Stimulated activated naive CD8-positive, alpha-beta T cell treated with anti-CD3 and anti-CD28 coated beads, Interleukin-15, amount 100 ng/mL, for 72 hours (primary cell): ENCODE data around the gene ZNF513.
A peak's percentile ranks its signal among the peaks of the same experiment; 100 is the strongest.
"Not testable (repeated sequence)": the region's sequence is repeated elsewhere in the genome, so short reads cannot be mapped to it uniquely, and the experiment has no call there.

Experiments
- ATAC-seq: fragments of 150-1000 bp; cut with Tn5 transposase; 2 replicates; pipeline ENCODE4 v1.10.0; 2021; ENCODE audit warnings: mild to moderate bottlenecking, moderate library complexity
- DNase-seq, 2 donors: peaks; one replicate each; pipeline ENCODE4 v3.0.0; 2021 to 2022
- H3K27ac Mint-ChIP-seq, 2 donors: one replicate each; pipeline ENCODE4 v1.8.0; 2022; ENCODE audit warnings: mild to moderate bottlenecking in 2 of 2, mixed read lengths in 2 of 2, moderate library complexity in 2 of 2
- H3K27me3 Mint-ChIP-seq: one replicate; pipeline ENCODE4 v1.8.0; 2022; ENCODE audit warnings: mixed read lengths
- H3K4me1 Mint-ChIP-seq: one replicate; pipeline ENCODE4 v1.8.0; 2022; ENCODE audit warnings: mild to moderate bottlenecking, mixed read lengths
- H3K4me3 Mint-ChIP-seq, 2 donors: one replicate each; pipeline ENCODE4 v1.8.0; 2022; ENCODE audit warnings: mild to moderate bottlenecking in 2 of 2, mixed read lengths in 2 of 2, moderate library complexity in 1 of 2
- H3K9me3 Mint-ChIP-seq, 2 donors: one replicate each; pipeline ENCODE4 v1.8.0; 2022; ENCODE audit warnings: mixed read lengths in 2 of 2

The ZNF513 gene

GRCh38 chr2:27375513-27376099 is 4.9 kb downstream of the ZNF513 start:
- Mint-ChIP-seq H3K27ac (peak overlapping the region in 1 of 2 donors; percentile 75), H3K4me3 (no peak overlapping the region)

GRCh38 chr2:27373567-27373966 is 7.0 kb downstream of the ZNF513 start:
- no peak for DNase-seq
- H3K9me3 Mint-ChIP-seq, result no peaks in the 10 kb centered on the region
- no peak overlapping the region for H3K27ac Mint-ChIP-seq
- H3K4me1 Mint-ChIP-seq, result peaks cover 62% of the 10 kb centered on the region
- ATAC-seq, result no peak
- H3K4me3 Mint-ChIP-seq, result no peak overlapping the region
- H3K27me3 Mint-ChIP-seq, result no peaks in the 10 kb centered on the region

More at GRCh38 chr2:27375513-27376099, 4.9 kb downstream of the ZNF513 start:
- Mint-ChIP-seq H3K4me1 (peaks cover 68% of the 10 kb centered on the region), H3K9me3 (no peaks in the 10 kb centered on the region), H3K27me3 (no peaks in the 10 kb centered on the region)
- ATAC-seq (no peak), DNase-seq (no peak)

- no peaks in the 10 kb centered on the region for H3K9me3 Mint-ChIP-seq
- ATAC-seq (no peak), DNase-seq (no peak)
- H3K4me3 Mint-ChIP-seq, result no peak overlapping the region
- no peaks in the 10 kb centered on the region for H3K27me3 Mint-ChIP-seq
- H3K4me1 Mint-ChIP-seq, result peaks cover 59% of the 10 kb centered on the region
- H3K27ac Mint-ChIP-seq, result no peak overlapping the region
These were observed 7.6 kb downstream of the ZNF513 start for GRCh38 chr2:27372937-27373336.

- ATAC-seq (peak; percentile 27), DNase-seq (peak; percentile 24 to 54)
- Mint-ChIP-seq H3K4me3 (peak overlapping the region; percentile 81 to 85), H3K27me3 (no peaks in the 10 kb centered on the region), H3K9me3 (no peaks in the 10 kb centered on the region), H3K27ac (peak overlapping the region; percentile 93 to 97), H3K4me1 (peaks cover 50% of the 10 kb centered on the region)
These were observed 9.5 kb downstream of the ZNF513 start for GRCh38 chr2:27370816-27371620.

GRCh38 chr2:27370026-27370815 is 10.3 kb downstream of the ZNF513 start, which contains the start of the genes EIF2B4 and SNX17:
Gene EIF2B4, minus strand, starts transcription at chr2:27370338. Its CDS starts 24 bp downstream, at chr2:27370314.
Gene SNX17, plus strand, starts transcription at chr2:27370616. Its CDS starts 128 bp downstream, at chr2:27370744.
- Mint-ChIP-seq H3K4me3 (peak within 1 kb of the TSS; percentile 81 to 85), H3K9me3 (no peaks in the 10 kb centered on the region), H3K4me1 (peaks cover 50% of the 10 kb centered on the region), H3K27me3 (no peaks in the 10 kb centered on the region), H3K27ac (peak within 1 kb of the TSS; percentile 93 to 98)
- DNase-seq (peak; percentile 99 to 100), ATAC-seq (peak; percentile 94)

- ATAC-seq (no peak), DNase-seq (no peak)
- no peaks in the 10 kb centered on the region for H3K9me3 Mint-ChIP-seq
- peak overlapping the region; percentile 93 to 94 for H3K27ac Mint-ChIP-seq
- peak overlapping the region; percentile 81 to 85 for H3K4me3 Mint-ChIP-seq
- no peaks in the 10 kb centered on the region for H3K27me3 Mint-ChIP-seq
- peaks cover 48% of the 10 kb centered on the region for H3K4me1 Mint-ChIP-seq
These were observed 11.0 kb downstream of the ZNF513 start for GRCh38 chr2:27369471-27370025.

- H3K4me3 Mint-ChIP-seq, result no peak overlapping the region
- peaks cover 11% of the 10 kb centered on the region for H3K4me1 Mint-ChIP-seq
- H3K27ac Mint-ChIP-seq, result no peak overlapping the region
- H3K27me3 Mint-ChIP-seq, result no peaks in the 10 kb centered on the region
- no peaks in the 10 kb centered on the region for H3K9me3 Mint-ChIP-seq
- no peak for ATAC-seq
- no peak for DNase-seq
These were observed 16.6 kb downstream of the ZNF513 start for GRCh38 chr2:27363933-27364332.

- Mint-ChIP-seq H3K27ac (no peak overlapping the region), H3K4me3 (no peak overlapping the region), H3K9me3 (no peaks in the 10 kb centered on the region), H3K27me3 (no peaks in the 10 kb centered on the region), H3K4me1 (peaks cover 15% of the 10 kb centered on the region)
- DNase-seq, result no peak
- no peak for ATAC-seq
These were observed 17.7 kb downstream of the ZNF513 start for GRCh38 chr2:27362678-27363420.

- no peaks in the 10 kb centered on the region for H3K27me3 Mint-ChIP-seq
These were observed 24.0 kb downstream of the ZNF513 start, which contains the start of gene GTF3C2 for GRCh38 chr2:27356382-27357181. Gene GTF3C2, minus strand, starts transcription at chr2:27356764. Its CDS starts 13,210 bp downstream, at chr2:27343554.

GRCh38 chr2:27356056-27356381 is 24.5 kb downstream of the ZNF513 start:
- peak; percentile 53 for ATAC-seq
- DNase-seq, result no peak
- no peaks in the 10 kb centered on the region for H3K9me3 Mint-ChIP-seq
- peak overlapping the region; percentile 94 to 99 for H3K4me3 Mint-ChIP-seq
- H3K4me1 Mint-ChIP-seq, result peaks cover 56% of the 10 kb centered on the region
- no peaks in the 10 kb centered on the region for H3K27me3 Mint-ChIP-seq
- peak overlapping the region; percentile 99 to 100 for H3K27ac Mint-ChIP-seq

More at GRCh38 chr2:27356382-27357181, 24.0 kb downstream of the ZNF513 start, which contains the start of gene GTF3C2:
- peak within 1 kb of the TSS; percentile 94 to 99 for H3K4me3 Mint-ChIP-seq
- peaks cover 50% of the 10 kb centered on the region for H3K4me1 Mint-ChIP-seq
- H3K9me3 Mint-ChIP-seq, result no peaks in the 10 kb centered on the region
- peak; percentile 89 to 92 for DNase-seq
- ATAC-seq, result peak; percentile 89
- H3K27ac Mint-ChIP-seq, result peak within 1 kb of the TSS; percentile 99 to 100

- ATAC-seq, result no peak
- H3K27me3 Mint-ChIP-seq, result no peaks in the 10 kb centered on the region
- no peaks in the 10 kb centered on the region for H3K9me3 Mint-ChIP-seq
- peak overlapping the region; percentile 23 to 33 for H3K4me3 Mint-ChIP-seq
- no peak overlapping the region for H3K27ac Mint-ChIP-seq
- peaks cover 65% of the 10 kb centered on the region for H3K4me1 Mint-ChIP-seq
- DNase-seq, result no peak
These were observed 26.0 kb downstream of the ZNF513 start for GRCh38 chr2:27354597-27354927.

- H3K27ac Mint-ChIP-seq, result peak overlapping the region in 1 of 2 donors; percentile 70
- peak overlapping the region; percentile 33 to 34 for H3K4me3 Mint-ChIP-seq
- H3K27me3 Mint-ChIP-seq, result no peaks in the 10 kb centered on the region
- no peaks in the 10 kb centered on the region for H3K9me3 Mint-ChIP-seq
- no peak for ATAC-seq
- peaks cover 65% of the 10 kb centered on the region for H3K4me1 Mint-ChIP-seq
- DNase-seq, result no peak
These were observed 26.6 kb downstream of the ZNF513 start for GRCh38 chr2:27353762-27354596.

- Mint-ChIP-seq H3K4me3 (peak overlapping the region in 1 of 2 donors; percentile 34), H3K4me1 (peaks cover 61% of the 10 kb centered on the region)
- DNase-seq, ATAC-seq, H3K27ac Mint-ChIP-seq, H3K9me3 Mint-ChIP-seq, H3K27me3 Mint-ChIP-seq: not testable (repeated sequence)
These were observed 27.2 kb downstream of the ZNF513 start for GRCh38 chr2:27353386-27353761.
